Fibroblast of lung (primary cell): ENCODE data around the gene ANKS1B.

Experiments used
- CTCF ChIP-seq, 2 donors: IDR thresholded peaks in 1 of 2; conservative IDR thresholded peaks in 1 of 2; 1 replicate in 1 of 2; 2 replicates in 1 of 2; pipeline ENCODE4 v1.5.1; 2011 to 2012; ENCODE audit warnings: low read length in 2 of 2, control low read depth in 1 of 2, inconsistent platforms in 1 of 2, low read depth in 1 of 2, mild to moderate bottlenecking in 1 of 2
- EZH2 ChIP-seq: IDR thresholded peaks from 2 replicates; pipeline ENCODE4 v1.5.1; 2012; ENCODE audit warnings: low read length, control low read depth, mild to moderate bottlenecking; ENCODE audit errors: missing control alignments

- TF ChIP-seq CTCF (conservative IDR thresholded peaks at IDR 0.05 in 1 of 2, IDR thresholded peaks at IDR 0.05 in 1 of 2; ENCODE audit: low read depth in 1 of 2, low read length in 2 of 2) = no peak
- no peak for TF ChIP-seq EZH2
These were observed 1068.6 kb downstream of the ANKS1B start for GRCh38 chr12:98916106-98916505.
